ENCODE results near the gene RBM28.

RBM28 gene

GRCh38 chr7:128266883-128267594 lies 76.7 kb downstream of the RBM28 start:
- no peaks in the 10 kb centered on the region for H3K36me3 ChIP-seq (ENCODE audit: control insufficient read depth in 2 of 2, insufficient read depth in 1 of 2, low read length in 2 of 2)
- H3K4me1 ChIP-seq (ENCODE audit: control insufficient read depth, insufficient read depth, low read length) = no peaks in the 10 kb centered on the region
- H3K4me3 ChIP-seq (ENCODE audit: low read depth, low read length) = no peak overlapping the region
- H3K9me3 ChIP-seq (ENCODE audit: control insufficient read depth, insufficient read depth, low read depth, low read length) = no peaks in the 10 kb centered on the region
- ChIA-PET POLR2A (no interaction called here), CTCF (interaction anchor here (0.7 to 1.3 kb wide), 2 partner anchors 14 to 80 kb away, joined by 4 read pairs; no protein-coding TSS in a partner anchor)
- H3K27ac ChIP-seq (ENCODE audit: extremely low read depth, low read depth, low read length) = no peak overlapping the region
- TF ChIP-seq MZF1 (tag by site-specific recombination; IDR thresholded peaks at IDR 0.05; ENCODE audit: borderline replicate concordance) (peak; percentile 83), ZNF24 (tag by site-specific recombination; IDR thresholded peaks at IDR 0.05) (peak; percentile 25; the same call in 1 of the 2 replicates), ZNF843 (tag by site-specific recombination; IDR thresholded peaks at IDR 0.05) (no peak), YY2 (tag by site-specific recombination; IDR thresholded peaks at IDR 0.05) (no peak; the same call in 1 of the 2 replicates), ZBTB6 (tag by site-specific recombination; IDR thresholded peaks at IDR 0.05) (no peak), KLF16 (tag by site-specific recombination; IDR thresholded peaks at IDR 0.05) (peak; percentile 25; the same call in 1 of the 2 replicates), ZNF639 (tag by site-specific recombination; IDR thresholded peaks at IDR 0.05) (no peak), ZNF610 (tag by site-specific recombination; IDR thresholded peaks at IDR 0.05; ENCODE audit: borderline replicate concordance) (peak; percentile 43; the same call in 1 of the 2 replicates), ZNF366 (tag by site-specific recombination; conservative IDR thresholded peaks at IDR 0.05) (no peak), ZNF792 (tag by site-specific recombination; IDR thresholded peaks at IDR 0.05) (no peak), ZNF184 (tag by site-specific recombination; IDR thresholded peaks at IDR 0.05) (no peak), ZNF449 (tag by site-specific recombination; IDR thresholded peaks at IDR 0.05) (peak; percentile 33; the same call in 1 of the 2 replicates), ZNF19 (tag by site-specific recombination; IDR thresholded peaks at IDR 0.05; ENCODE audit: low read depth) (no peak), ZNF23 (tag by site-specific recombination; IDR thresholded peaks at IDR 0.05; ENCODE audit: borderline replicate concordance) (no peak), IKZF3 (tag by site-specific recombination; IDR thresholded peaks at IDR 0.05) (no peak), BCL11A (tag by site-specific recombination; IDR thresholded peaks at IDR 0.05; ENCODE audit: low read depth) (no peak), ZNF132 (tag by site-specific recombination; IDR thresholded peaks at IDR 0.05; ENCODE audit: borderline replicate concordance) (no peak), ZNF580 (tag by site-specific recombination; IDR thresholded peaks at IDR 0.05) (peak; percentile 15; the same call in 1 of the 2 replicates), ZNF518A (tag by site-specific recombination; conservative IDR thresholded peaks at IDR 0.05; ENCODE audit: low read depth) (peak; percentile 33; the same call in 1 of the 2 replicates), ZBTB26 (tag by site-specific recombination; optimal IDR thresholded peaks at IDR 0.05) (no peak), ZFP41 (tag by site-specific recombination; IDR thresholded peaks at IDR 0.05; ENCODE audit: borderline replicate concordance) (no peak), ZNF707 (tag by site-specific recombination; IDR thresholded peaks at IDR 0.05) (no peak), ZNF302 (tag by site-specific recombination; IDR thresholded peaks at IDR 0.05; ENCODE audit: low read depth) (no peak), ZNF341 (tag by site-specific recombination; IDR thresholded peaks at IDR 0.05; ENCODE audit: low read depth) (peak; percentile 62), ZNF335 (tag by site-specific recombination; conservative IDR thresholded peaks at IDR 0.05) (peak; percentile 99), GFI1B (tag by site-specific recombination; IDR thresholded peaks at IDR 0.05) (no peak), ZNF521 (tag by site-specific recombination; IDR thresholded peaks at IDR 0.05) (no peak)

All from HEK293 (cell line).